Lower lobe of right lung (tissue), 2 donors: Measurements from ENCODE around the gene RPL15. TPM values are rescaled to one million over a fixed set of nuclear protein-coding genes. Genes with fewer than 3 reads are reported as not detected.

Experiments used
- ATAC-seq, 2 donors: fragments of 200-7000 bp; cut with Tn5 transposase; one replicate each; pipeline ENCODE4 v1.9.1; 2020 to 2022; ENCODE audit warnings: mild to moderate bottlenecking in 2 of 2, moderate library complexity in 2 of 2
- DNase-seq: peaks from one replicate; pipeline ENCODE4 v3.0.0-alpha.2; 2020
- H3K27ac ChIP-seq: fragments of 200-600 bp; one replicate; pipeline ENCODE4 v1.8.0; 2022
- H3K27me3 ChIP-seq: fragments of 200-600 bp; one replicate; pipeline ENCODE4 v1.8.0; 2022; ENCODE audit warnings: low read depth
- H3K36me3 ChIP-seq: fragments of 200-600 bp; one replicate; pipeline ENCODE4 v1.8.0; 2022; ENCODE audit warnings: mild to moderate bottlenecking
- H3K4me1 ChIP-seq: fragments of 200-600 bp; one replicate; pipeline ENCODE4 v1.8.0; 2022
- H3K4me3 ChIP-seq: fragments of 200-600 bp; one replicate; pipeline ENCODE4 v1.8.0; 2022; ENCODE audit warnings: mild to moderate bottlenecking
- H3K9me3 ChIP-seq: fragments of 200-600 bp; one replicate; pipeline ENCODE4 v1.8.0; 2022
- intact Hi-C: fragments of 100-400 bp; cut with DNase I; formaldehyde crosslinking; loops from one replicate; pipeline ENCODE4 v1.11.0; 2022
- total RNA-seq: library from RNA; stranded (reverse); fragmentation: NEBNext Ultra II Directional; extraction: Animal tissue kit (Norgen Biotek cat#: 25700); gene quantifications from one replicate; pipeline ENCODE4 v1.2.1, GENCODE V29; 2021
- TF ChIP-seq, protein P1 (sequence below): fragments of 200-600 bp; IDR thresholded peaks from one replicate; pipeline ENCODE4 v1.8.0; 2022; ENCODE audit warnings: antibody characterized with exemption, mild to moderate bottlenecking
- donor health status: DM: no; HTN: yes; CAD: no; lungs with severe emphysema.

Gene RPL15
- total RNA-seq, 1 donor from 2014 or later, result 1,413 TPM

DNA sequence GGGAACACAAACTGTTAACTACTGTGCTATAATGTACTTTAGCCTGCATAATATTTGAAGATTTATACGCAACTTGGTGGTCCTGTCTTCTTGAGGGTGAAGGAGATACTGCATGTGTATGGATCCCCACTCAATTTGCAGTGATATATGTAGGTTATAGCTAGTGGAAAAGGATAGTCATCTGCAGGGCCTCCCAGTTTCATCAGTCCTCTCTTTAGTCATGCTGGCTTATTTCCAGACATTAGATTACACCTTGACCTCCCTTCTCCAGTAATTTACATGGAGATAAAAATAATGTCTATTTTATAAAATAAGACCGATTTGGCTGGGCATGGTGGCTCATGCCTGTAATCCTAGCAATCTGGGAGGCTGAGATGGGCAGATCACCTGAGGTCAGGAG is 31.8 kb downstream of the RPL15 start:
- peaks cover 70% of the 10 kb centered on the region for H3K4me1 ChIP-seq
- no peak overlapping the region for H3K27ac ChIP-seq
- TF ChIP-seq, protein P1, sequence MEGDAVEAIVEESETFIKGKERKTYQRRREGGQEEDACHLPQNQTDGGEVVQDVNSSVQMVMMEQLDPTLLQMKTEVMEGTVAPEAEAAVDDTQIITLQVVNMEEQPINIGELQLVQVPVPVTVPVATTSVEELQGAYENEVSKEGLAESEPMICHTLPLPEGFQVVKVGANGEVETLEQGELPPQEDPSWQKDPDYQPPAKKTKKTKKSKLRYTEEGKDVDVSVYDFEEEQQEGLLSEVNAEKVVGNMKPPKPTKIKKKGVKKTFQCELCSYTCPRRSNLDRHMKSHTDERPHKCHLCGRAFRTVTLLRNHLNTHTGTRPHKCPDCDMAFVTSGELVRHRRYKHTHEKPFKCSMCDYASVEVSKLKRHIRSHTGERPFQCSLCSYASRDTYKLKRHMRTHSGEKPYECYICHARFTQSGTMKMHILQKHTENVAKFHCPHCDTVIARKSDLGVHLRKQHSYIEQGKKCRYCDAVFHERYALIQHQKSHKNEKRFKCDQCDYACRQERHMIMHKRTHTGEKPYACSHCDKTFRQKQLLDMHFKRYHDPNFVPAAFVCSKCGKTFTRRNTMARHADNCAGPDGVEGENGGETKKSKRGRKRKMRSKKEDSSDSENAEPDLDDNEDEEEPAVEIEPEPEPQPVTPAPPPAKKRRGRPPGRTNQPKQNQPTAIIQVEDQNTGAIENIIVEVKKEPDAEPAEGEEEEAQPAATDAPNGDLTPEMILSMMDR, result no peak
- ATAC-seq, result no peak
- no peaks in the 10 kb centered on the region for H3K9me3 ChIP-seq
- intact Hi-C loops, result no loop called here
- DNase-seq, result no peak
- no peaks in the 10 kb centered on the region for H3K27me3 ChIP-seq
- no peaks in the 10 kb centered on the region for H3K36me3 ChIP-seq
- H3K4me3 ChIP-seq, result no peak overlapping the region

- Histone ChIP-seq H3K4me3 (no peak overlapping the region), H3K36me3 (peaks cover 3% of the 10 kb centered on the region), H3K27me3 (no peaks in the 10 kb centered on the region), H3K4me1 (peaks cover 75% of the 10 kb centered on the region), H3K27ac (no peak overlapping the region), H3K9me3 (no peaks in the 10 kb centered on the region)
- TF ChIP-seq, protein P1, result no peak
- ATAC-seq (no peak), DNase-seq (no peak)
- intact Hi-C loops, result no loop called here
Measured at GRCh38 chr3:23949784-23950183, 32.9 kb downstream of the RPL15 start.

DNA sequence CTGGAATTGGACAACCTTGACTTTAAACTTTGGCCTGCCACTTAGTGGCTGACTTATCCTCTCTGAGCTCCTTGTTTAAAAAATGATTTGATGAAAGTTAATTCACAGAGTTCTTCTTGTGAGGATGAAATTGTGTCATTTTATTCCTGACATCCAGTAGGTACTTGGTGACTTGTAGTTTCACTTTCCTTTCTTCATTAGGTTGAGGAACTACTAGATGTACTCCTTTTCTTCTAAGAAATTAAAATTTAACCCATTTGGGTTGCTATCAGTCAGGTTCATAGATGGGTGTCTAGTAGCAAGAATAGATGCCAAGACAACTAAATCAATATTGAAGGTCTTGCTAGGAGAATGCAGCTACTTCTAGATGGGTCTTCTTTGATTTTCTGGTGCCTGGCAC is 33.4 kb downstream of the RPL15 start:
- Histone ChIP-seq H3K4me1 (peaks cover 77% of the 10 kb centered on the region), H3K4me3 (peak overlapping the region; percentile 4), H3K27ac (no peak overlapping the region)

DNA sequence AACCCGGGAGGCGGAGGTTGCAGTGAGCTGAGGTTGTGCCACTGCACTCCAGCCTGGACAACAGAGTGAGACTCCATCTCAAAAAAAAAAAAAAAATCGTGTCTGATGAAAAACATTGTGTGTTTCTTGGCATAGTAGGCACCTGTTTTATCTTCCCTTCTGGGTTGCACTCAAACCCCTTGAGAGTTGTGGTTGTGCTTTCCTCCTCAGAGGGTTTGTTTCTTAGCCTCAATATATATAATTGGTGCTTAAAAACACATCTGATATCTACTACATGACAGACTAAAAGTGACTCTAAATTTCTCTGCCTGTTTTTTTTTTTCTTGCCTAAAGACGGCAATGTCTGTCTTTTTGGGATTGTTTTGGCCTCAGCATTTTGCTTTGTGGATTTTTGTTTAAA is 35.7 kb downstream of the RPL15 start:
- Histone ChIP-seq H3K9me3 (no peaks in the 10 kb centered on the region), H3K36me3 (peaks cover 15% of the 10 kb centered on the region), H3K27ac (no peak overlapping the region), H3K27me3 (no peaks in the 10 kb centered on the region), H3K4me1 (peaks cover 64% of the 10 kb centered on the region), H3K4me3 (no peak overlapping the region)
- ATAC-seq (no peak), DNase-seq (no peak)
- TF ChIP-seq, protein P1, result no peak
- intact Hi-C loops, result no loop called here

More for the DNA sequence above, 33.4 kb downstream of the RPL15 start:
- Histone ChIP-seq H3K36me3 (peaks cover 7% of the 10 kb centered on the region), H3K27me3 (no peaks in the 10 kb centered on the region), H3K9me3 (no peaks in the 10 kb centered on the region)
- ATAC-seq (no peak), DNase-seq (no peak)
- intact Hi-C loops, result no loop called here
- TF ChIP-seq, protein P1, result no peak

GRCh38 chr3:23953523-23953922 is 36.6 kb downstream of the RPL15 start:
- DNase-seq (no peak), ATAC-seq (no peak)
- H3K9me3 ChIP-seq, result no peaks in the 10 kb centered on the region
- H3K36me3 ChIP-seq, result peaks cover 15% of the 10 kb centered on the region
- TF ChIP-seq, protein P1, result no peak
- no peak overlapping the region for H3K27ac ChIP-seq
- H3K4me1 ChIP-seq, result peaks cover 55% of the 10 kb centered on the region
- H3K4me3 ChIP-seq, result no peak overlapping the region
- H3K27me3 ChIP-seq, result no peaks in the 10 kb centered on the region
- intact Hi-C loops, result no loop called here

- no peaks in the 10 kb centered on the region for H3K9me3 ChIP-seq
Measured at GRCh38 chr3:23954144-23954543, 37.2 kb downstream of the RPL15 start.

More at GRCh38 chr3:23954144-23954543, 37.2 kb downstream of the RPL15 start:
- ATAC-seq (no peak), DNase-seq (no peak)
- TF ChIP-seq, protein P1, result no peak
- H3K27me3 ChIP-seq, result no peaks in the 10 kb centered on the region
- H3K36me3 ChIP-seq, result peaks cover 17% of the 10 kb centered on the region
- H3K4me1 ChIP-seq, result peaks cover 49% of the 10 kb centered on the region
- intact Hi-C loops, result no loop called here
- H3K27ac ChIP-seq, result no peak overlapping the region
- H3K4me3 ChIP-seq, result no peak overlapping the region
